Endometrial microvascular endothelial cells (primary cell): Measurements from ENCODE around the gene TMEM205. TPM values are rescaled to one million over a fixed set of nuclear protein-coding genes. Genes with fewer than 3 reads are reported as not detected.
"Not testable (repeated sequence)": the region's sequence is repeated elsewhere in the genome, so short reads cannot be mapped to it uniquely, and the experiment has no call there.

Source experiments
- in situ Hi-C: cut with HindIII; loops from 2 replicates; pipeline ENCODE4 v1.10.0; 2017; ENCODE audit warnings: low sequenced_read_pairs, low pct_unique_long_range_greater_than_20kb; ENCODE audit errors: inconsistent ontology term
- total RNA-seq: library from RNA; depleted of rRNA; stranded (reverse); fragments of >200 nt; gene quantifications from one replicate; pipeline ENCODE4 v1.2.3, GENCODE V29; 2015; ENCODE audit errors: inconsistent ontology term

TMEM205 gene
- total RNA-seq, 1 donor from 2014 or later: 227 TPM

DNA sequence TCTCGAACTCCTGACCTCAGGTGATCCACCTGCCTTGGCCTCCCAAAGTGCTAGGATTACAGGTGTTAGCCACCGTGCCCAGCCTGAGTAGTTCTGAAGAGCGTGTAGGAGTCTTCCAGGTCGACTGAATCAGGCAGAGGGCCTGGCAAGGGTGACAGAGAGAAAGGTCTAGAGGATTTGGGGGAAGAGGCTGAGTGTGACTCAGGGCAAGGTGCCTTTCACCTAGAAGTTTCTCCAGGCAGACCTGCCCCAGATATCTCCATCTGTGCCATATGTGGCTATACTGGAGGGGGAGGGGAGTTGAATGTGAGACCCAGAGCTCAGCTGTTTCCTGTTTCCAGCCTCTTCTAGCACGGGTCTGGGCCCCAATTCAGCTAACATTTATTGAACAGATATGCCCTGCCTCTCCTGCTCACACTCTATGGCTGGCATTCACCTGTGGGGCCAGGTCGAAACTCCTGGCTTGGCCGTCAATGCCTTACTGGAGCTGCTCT lies 1.5 kb upstream of the TMEM205 start:
- in situ Hi-C loops: no loop called here

DNA sequence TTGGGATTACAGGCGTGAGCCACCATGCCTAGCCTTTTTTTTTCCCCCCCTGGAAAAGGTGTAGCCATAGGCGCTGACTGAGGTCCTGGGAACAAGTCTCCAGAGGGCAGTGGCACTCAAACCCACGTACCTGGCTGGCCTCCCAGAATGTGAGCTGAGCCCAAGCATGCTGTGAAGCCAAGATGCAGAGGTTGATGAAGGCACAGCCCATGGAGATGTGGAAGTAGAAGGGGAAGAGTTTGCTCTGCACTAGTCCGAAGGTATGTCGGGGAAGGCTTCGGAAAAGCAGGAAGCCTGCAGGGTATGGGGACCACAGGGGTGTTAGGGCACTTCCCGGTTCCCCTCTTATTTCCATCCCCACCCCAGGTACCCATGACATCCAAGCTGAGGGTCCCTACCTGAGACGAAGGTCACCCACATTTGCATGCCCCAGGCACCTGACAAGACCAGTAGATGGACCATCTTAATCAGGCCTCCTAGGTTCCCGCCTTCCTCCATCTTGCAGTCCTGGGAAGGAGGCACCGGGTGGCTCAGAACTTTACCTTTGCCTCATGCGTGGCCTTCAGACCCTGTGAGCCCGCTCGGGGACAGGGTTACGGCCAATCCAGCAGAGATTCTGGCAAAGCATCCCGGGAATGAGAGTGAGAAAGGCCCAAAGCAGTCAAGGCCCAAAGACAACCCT lies 805 bp downstream of the TMEM205 start:
- in situ Hi-C loops: no loop called here

- in situ Hi-C loops: no loop called here
Observed at GRCh38 chr19:11342429-11342828, 3.6 kb downstream of the TMEM205 start.

DNA sequence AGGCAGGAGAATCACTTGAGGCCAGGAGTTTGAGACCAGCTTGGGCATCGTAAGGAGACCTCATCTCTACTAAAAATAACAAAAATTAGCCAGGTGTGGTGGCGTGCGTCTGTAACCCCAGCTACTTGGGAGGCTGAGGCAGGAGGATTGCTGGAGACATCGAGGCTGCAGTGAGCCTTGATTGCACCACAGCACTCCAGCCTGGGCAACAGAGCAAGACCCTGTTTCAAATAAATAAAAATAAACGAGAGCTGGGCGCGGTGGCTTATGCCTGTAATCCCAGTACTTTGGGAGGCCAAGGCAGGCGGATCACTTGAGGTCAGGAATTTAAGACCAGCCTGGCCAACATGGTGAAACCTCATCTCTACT lies 6.0 kb downstream of the TMEM205 start:
- in situ Hi-C loops: not testable (repeated sequence)

GRCh38 chr19:11339254-11340098 lies 6.6 kb downstream of the TMEM205 start, which contains the start of gene RAB3D:
Gene RAB3D (minus strand): TSS chr19:11339657. CDS start chr19:11337399, 2,258 bp downstream.
- in situ Hi-C loops: no loop called here

- in situ Hi-C loops: no loop called here
Observed at GRCh38 chr19:11338569-11339253, 7.4 kb downstream of the TMEM205 start.

GRCh38 chr19:11338121-11338520 lies 7.9 kb downstream of the TMEM205 start:
- in situ Hi-C loops: no loop called here

GRCh38 chr19:11337080-11337479 lies 9.0 kb downstream of the TMEM205 start:
- in situ Hi-C loops: no loop called here

DNA sequence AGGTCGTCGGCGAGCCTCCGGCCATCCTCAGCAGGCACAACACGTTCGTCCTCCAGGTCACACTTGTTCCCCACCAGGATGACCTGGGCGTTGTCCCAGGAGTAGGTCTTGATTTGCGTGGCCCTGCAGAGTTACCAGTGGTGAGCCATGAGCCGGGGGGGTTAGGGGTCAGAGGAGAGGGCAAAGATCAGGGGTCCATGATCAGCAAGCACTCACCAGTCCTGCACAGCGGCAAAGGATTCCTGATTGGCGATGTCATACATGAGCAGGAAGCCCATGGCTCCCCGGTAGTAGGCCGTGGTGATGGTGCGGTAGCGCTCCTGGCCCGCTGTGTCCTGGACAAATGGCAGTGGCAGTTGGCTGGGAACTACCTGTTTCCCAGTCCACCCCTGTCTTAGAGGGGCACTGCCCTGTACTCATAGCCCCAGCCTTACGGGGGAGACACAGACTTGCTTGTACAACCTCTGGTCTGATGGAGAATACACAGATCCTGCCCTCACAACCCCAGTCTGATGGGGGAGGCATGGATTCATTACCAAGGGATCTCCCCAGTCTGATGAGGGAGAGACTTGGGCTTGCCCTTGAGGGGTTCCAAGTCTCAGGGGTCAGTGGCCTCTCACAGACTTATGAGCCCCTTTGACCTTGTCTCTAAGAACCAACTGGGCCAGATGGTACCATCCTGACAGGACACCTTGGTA lies 10.5 kb downstream of the TMEM205 start:
- in situ Hi-C loops: no loop called here

GRCh38 chr19:11333838-11334237 lies 12.2 kb downstream of the TMEM205 start:
- in situ Hi-C loops: not testable (repeated sequence)

GRCh38 chr19:11332822-11333221 lies 13.2 kb downstream of the TMEM205 start:
- in situ Hi-C loops: no loop called here

GRCh38 chr19:11331502-11331901 lies 14.6 kb downstream of the TMEM205 start:
- in situ Hi-C loops: no loop called here

- in situ Hi-C loops: no loop called here
Observed at GRCh38 chr19:11330127-11330526, 15.9 kb downstream of the TMEM205 start.

- in situ Hi-C loops: no loop called here
Observed at GRCh38 chr19:11325544-11325943, 20.5 kb downstream of the TMEM205 start.

GRCh38 chr19:11324748-11325389 lies 21.2 kb downstream of the TMEM205 start:
- in situ Hi-C loops: no loop called here

GRCh38 chr19:11324079-11324661 lies 21.9 kb downstream of the TMEM205 start:
- in situ Hi-C loops: no loop called here

GRCh38 chr19:11323601-11324078 lies 22.4 kb downstream of the TMEM205 start:
- in situ Hi-C loops: no loop called here
